Measurements from ENCODE around the gene M6PR.

Gene M6PR

DNA sequence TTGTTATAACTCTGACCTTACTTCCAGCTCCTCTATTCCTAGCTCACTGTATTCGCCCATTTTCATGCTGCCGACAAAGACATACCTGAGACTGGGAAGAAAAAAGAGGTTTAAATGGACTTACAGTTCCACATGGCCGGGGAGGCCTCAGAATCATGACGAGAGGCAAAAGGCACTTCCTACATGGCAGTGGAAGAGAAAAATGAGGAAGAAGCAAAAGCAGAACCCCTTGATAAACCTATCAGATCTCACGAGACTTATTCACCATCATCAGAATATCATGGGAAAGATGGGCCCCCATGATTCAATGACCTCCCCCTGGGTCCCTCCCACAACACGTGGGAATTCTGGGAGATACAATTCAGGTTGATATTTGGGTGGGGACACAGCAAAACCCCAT lies 49.6 kb downstream of the M6PR start:
- H3K27me3 ChIP-seq (ENCODE audit: insufficient read depth, insufficient read length) = no peaks in the 10 kb centered on the region
- no peaks in the 10 kb centered on the region for H3K36me3 ChIP-seq (ENCODE audit: insufficient read depth, insufficient read length, low read length)
- H3K9me3 ChIP-seq (ENCODE audit: insufficient read depth, low read length) = peaks cover 13% of the 10 kb centered on the region; the same call in 1 of the 2 replicates
- H3K9ac ChIP-seq (ENCODE audit: insufficient read length, low read depth) = no peak overlapping the region
- no peaks in the 10 kb centered on the region for H3K4me1 ChIP-seq (ENCODE audit: insufficient read depth, insufficient read length)
- H3K4me3 ChIP-seq (ENCODE audit: insufficient read length, low read depth) = no peak overlapping the region
- no peak for DNase-seq (ENCODE audit: low read depth, low spot score)
- no peak for TF ChIP-seq SUZ12 (IDR thresholded peaks at IDR 0.05; ENCODE audit: extremely low read depth, insufficient read depth, insufficient read length)
- TF ChIP-seq ZNF274 (IDR thresholded peaks at IDR 0.05; ENCODE audit: low read depth, low read length) = no peak

GRCh38 chr12:8897081-8897480 lies 52.4 kb downstream of the M6PR start:
- TF ChIP-seq YY1 (IDR thresholded peaks at IDR 0.05; ENCODE audit: insufficient read depth, insufficient read length) (no peak), ZNF274 (IDR thresholded peaks at IDR 0.05; ENCODE audit: low read depth, low read length) (no peak), SUZ12 (IDR thresholded peaks at IDR 0.05; ENCODE audit: extremely low read depth, insufficient read depth, insufficient read length) (no peak)
- no peak overlapping the region for H3K4me3 ChIP-seq (ENCODE audit: insufficient read length, low read depth)
- no peak overlapping the region for H3K9ac ChIP-seq (ENCODE audit: insufficient read length, low read depth)
- no peaks in the 10 kb centered on the region for H3K4me1 ChIP-seq (ENCODE audit: insufficient read depth, insufficient read length)
- no peak for DNase-seq (ENCODE audit: low read depth, low spot score)
- H3K36me3 ChIP-seq (ENCODE audit: insufficient read depth, insufficient read length, low read length) = no peaks in the 10 kb centered on the region
- H3K9me3 ChIP-seq (ENCODE audit: insufficient read depth, low read length) = peaks cover 13% of the 10 kb centered on the region; the same call in 1 of the 2 replicates
- H3K27me3 ChIP-seq (ENCODE audit: insufficient read depth, insufficient read length) = no peaks in the 10 kb centered on the region

GRCh38 chr12:8894986-8895385 lies 54.5 kb downstream of the M6PR start:
- DNase-seq (ENCODE audit: low read depth, low spot score) = no peak
- H3K4me3 ChIP-seq (ENCODE audit: insufficient read length, low read depth) = no peak overlapping the region
- no peaks in the 10 kb centered on the region for H3K4me1 ChIP-seq (ENCODE audit: insufficient read depth, insufficient read length)
- H3K9me3 ChIP-seq (ENCODE audit: insufficient read depth, low read length) = no peaks in the 10 kb centered on the region; the same call in 1 of the 2 replicates
- H3K27me3 ChIP-seq (ENCODE audit: insufficient read depth, insufficient read length) = no peaks in the 10 kb centered on the region
- H3K36me3 ChIP-seq (ENCODE audit: insufficient read depth, insufficient read length, low read length) = no peaks in the 10 kb centered on the region
- TF ChIP-seq SUZ12 (IDR thresholded peaks at IDR 0.05; ENCODE audit: extremely low read depth, insufficient read depth, insufficient read length) (no peak), ZNF274 (IDR thresholded peaks at IDR 0.05; ENCODE audit: low read depth, low read length) (no peak), YY1 (IDR thresholded peaks at IDR 0.05; ENCODE audit: insufficient read depth, insufficient read length) (no peak)
- no peak overlapping the region for H3K9ac ChIP-seq (ENCODE audit: insufficient read length, low read depth)

DNA sequence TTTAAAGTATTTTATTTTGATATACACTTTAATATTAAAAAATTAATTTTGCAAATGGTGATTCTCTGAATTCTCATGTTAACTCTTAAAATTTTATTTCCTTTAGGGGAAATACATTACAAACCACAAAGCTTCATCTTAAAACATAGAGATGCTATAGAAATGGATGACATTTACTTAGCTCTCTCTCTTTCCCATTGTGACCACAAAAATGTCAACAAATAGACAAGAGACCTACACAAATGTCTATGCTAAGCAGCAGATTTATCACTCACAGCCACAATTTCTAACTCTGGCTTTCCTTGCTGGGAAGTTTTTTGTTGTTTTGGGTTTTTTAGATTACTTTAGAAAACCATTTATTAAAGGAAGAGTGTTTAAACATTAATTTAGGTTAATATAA lies 55.1 kb downstream of the M6PR start:
- Histone ChIP-seq H3K9me3 (ENCODE audit: insufficient read depth, low read length) (no peaks in the 10 kb centered on the region), H3K36me3 (ENCODE audit: insufficient read depth, insufficient read length, low read length) (no peaks in the 10 kb centered on the region), H3K9ac (ENCODE audit: insufficient read length, low read depth) (no peak overlapping the region), H3K27me3 (ENCODE audit: insufficient read depth, insufficient read length) (no peaks in the 10 kb centered on the region), H3K4me1 (ENCODE audit: insufficient read depth, insufficient read length) (no peaks in the 10 kb centered on the region), H3K4me3 (ENCODE audit: insufficient read length, low read depth) (no peak overlapping the region)
- TF ChIP-seq SUZ12 (IDR thresholded peaks at IDR 0.05; ENCODE audit: extremely low read depth, insufficient read depth, insufficient read length) = no peak
- no peak for TF ChIP-seq ZNF274 (IDR thresholded peaks at IDR 0.05; ENCODE audit: low read depth, low read length)
- TF ChIP-seq YY1 (IDR thresholded peaks at IDR 0.05; ENCODE audit: insufficient read depth, insufficient read length) = no peak
- no peak for DNase-seq (ENCODE audit: low read depth, low spot score)

GRCh38 chr12:8891976-8892375 lies 57.5 kb downstream of the M6PR start:
- H3K9ac ChIP-seq (ENCODE audit: insufficient read length, low read depth) = no peak overlapping the region
- TF ChIP-seq YY1 (IDR thresholded peaks at IDR 0.05; ENCODE audit: insufficient read depth, insufficient read length) (no peak), SUZ12 (IDR thresholded peaks at IDR 0.05; ENCODE audit: extremely low read depth, insufficient read depth, insufficient read length) (no peak), ZNF274 (IDR thresholded peaks at IDR 0.05; ENCODE audit: low read depth, low read length) (no peak)
- DNase-seq (ENCODE audit: low read depth, low spot score) = no peak
- no peak overlapping the region for H3K4me3 ChIP-seq (ENCODE audit: insufficient read length, low read depth)
- H3K36me3 ChIP-seq (ENCODE audit: insufficient read depth, insufficient read length, low read length) = no peaks in the 10 kb centered on the region
- H3K4me1 ChIP-seq (ENCODE audit: insufficient read depth, insufficient read length) = no peaks in the 10 kb centered on the region
- no peaks in the 10 kb centered on the region for H3K27me3 ChIP-seq (ENCODE audit: insufficient read depth, insufficient read length)
- peaks cover 9% of the 10 kb centered on the region; the same call in 1 of the 2 replicates for H3K9me3 ChIP-seq (ENCODE audit: insufficient read depth, low read length)

Measured in NT2/D1 (cell line).